WTC11 (cell line): ENCODE results near the gene LIN28A. TPM values are rescaled to one million over a fixed set of nuclear protein-coding genes. Genes with fewer than 3 reads are reported as not detected.

Experiments used
- ATF1 ChIP-seq: sonication (generic); formaldehyde crosslinking; IDR thresholded peaks from 2 replicates; pipeline ENCODE4 v1.8.1; 2023; ENCODE audit warnings: mild to moderate bottlenecking, moderate library complexity, missing genetic modification reagents
- ATF6 ChIP-seq: sonication (generic); formaldehyde crosslinking; IDR thresholded peaks from 2 replicates; pipeline ENCODE4 v1.8.1; 2023; ENCODE audit warnings: mild to moderate bottlenecking, missing genetic modification reagents
- CREB1 ChIP-seq: sonication (generic); formaldehyde crosslinking; IDR thresholded peaks from 2 replicates; pipeline ENCODE4 v1.8.0; 2023; ENCODE audit warnings: mild to moderate bottlenecking, missing genetic modification reagents
- CREM ChIP-seq: sonication (generic); formaldehyde crosslinking; IDR thresholded peaks from 2 replicates; pipeline ENCODE4 v1.8.1; 2022; ENCODE audit warnings: mild to moderate bottlenecking, missing genetic modification reagents, moderate library complexity
- ERG ChIP-seq: fragments of 250-450 bp; sonication (Bioruptor Pico); IDR thresholded peaks from 2 replicates; pipeline ENCODE4 v1.8.0; 2021; ENCODE audit warnings: mild to moderate bottlenecking
- FOXK1 ChIP-seq: sonication (generic); formaldehyde crosslinking; IDR thresholded peaks from 2 replicates; pipeline ENCODE4 v1.8.0; 2022; ENCODE audit warnings: mild to moderate bottlenecking, moderate library complexity, missing genetic modification reagents
- KAT7 ChIP-seq: sonication (generic); formaldehyde crosslinking; IDR thresholded peaks from 2 replicates; pipeline ENCODE4 v1.8.1; 2023; ENCODE audit warnings: missing genetic modification reagents, mild to moderate bottlenecking, borderline replicate concordance
- MXD4 ChIP-seq: fragments of 250-450 bp; sonication (Bioruptor Pico); IDR thresholded peaks from 2 replicates; pipeline ENCODE4 v1.8.0; 2021; ENCODE audit warnings: mild to moderate bottlenecking, moderate library complexity, borderline replicate concordance
- SMAD4 ChIP-seq: sonication (generic); formaldehyde crosslinking; IDR thresholded peaks from 2 replicates; pipeline ENCODE4 v1.8.0; 2022; ENCODE audit warnings: mild to moderate bottlenecking, missing genetic modification reagents
- TEAD4 ChIP-seq: sonication (generic); formaldehyde crosslinking; IDR thresholded peaks from 2 replicates; pipeline ENCODE4 v1.8.0; 2022; ENCODE audit warnings: mild to moderate bottlenecking, missing genetic modification reagents
- ZNF121 ChIP-seq: sonication (generic); formaldehyde crosslinking; IDR thresholded peaks from 2 replicates; pipeline ENCODE4 v1.8.0; 2023; ENCODE audit warnings: missing genetic modification reagents
- ZNF219 ChIP-seq: sonication (generic); formaldehyde crosslinking; IDR thresholded peaks from 2 replicates; pipeline ENCODE4 v1.8.0; 2023; ENCODE audit warnings: missing genetic modification reagents, mild to moderate bottlenecking, borderline replicate concordance
- ZNF396 ChIP-seq: fragments of 250-450 bp; sonication (Bioruptor Pico); IDR thresholded peaks from 2 replicates; pipeline ENCODE4 v1.8.0; 2021; ENCODE audit warnings: mild to moderate bottlenecking, moderate library complexity, borderline replicate concordance
- total RNA-seq: library from RNA; stranded (reverse); gene quantifications from 3 replicates; pipeline ENCODE4 v1.2.3, GENCODE V29; 2021
- TF ChIP-seq, protein P1 (sequence below): sonication (generic); formaldehyde crosslinking; IDR thresholded peaks from 2 replicates; pipeline ENCODE4 v1.8.1; 2023; ENCODE audit warnings: mild to moderate bottlenecking, missing genetic modification reagents, borderline replicate concordance
- TF ChIP-seq, protein P2 (sequence below): sonication (generic); formaldehyde crosslinking; IDR thresholded peaks from 2 replicates; pipeline ENCODE4 v1.8.0; 2023; ENCODE audit warnings: missing genetic modification reagents, mild to moderate bottlenecking, borderline replicate concordance
- TF ChIP-seq, protein P3 (sequence below): sonication (generic); formaldehyde crosslinking; IDR thresholded peaks from 2 replicates; pipeline ENCODE4 v1.8.0; 2022; ENCODE audit warnings: missing genetic modification reagents
- TF ChIP-seq, protein P4 (sequence below): sonication (generic); formaldehyde crosslinking; IDR thresholded peaks from 2 replicates; pipeline ENCODE4 v1.8.1; 2022; ENCODE audit warnings: mild to moderate bottlenecking, missing genetic modification reagents, moderate library complexity, borderline replicate concordance

Gene LIN28A
- total RNA-seq, 1 experiment from 2014 or later: 1,251 TPM

DNA sequence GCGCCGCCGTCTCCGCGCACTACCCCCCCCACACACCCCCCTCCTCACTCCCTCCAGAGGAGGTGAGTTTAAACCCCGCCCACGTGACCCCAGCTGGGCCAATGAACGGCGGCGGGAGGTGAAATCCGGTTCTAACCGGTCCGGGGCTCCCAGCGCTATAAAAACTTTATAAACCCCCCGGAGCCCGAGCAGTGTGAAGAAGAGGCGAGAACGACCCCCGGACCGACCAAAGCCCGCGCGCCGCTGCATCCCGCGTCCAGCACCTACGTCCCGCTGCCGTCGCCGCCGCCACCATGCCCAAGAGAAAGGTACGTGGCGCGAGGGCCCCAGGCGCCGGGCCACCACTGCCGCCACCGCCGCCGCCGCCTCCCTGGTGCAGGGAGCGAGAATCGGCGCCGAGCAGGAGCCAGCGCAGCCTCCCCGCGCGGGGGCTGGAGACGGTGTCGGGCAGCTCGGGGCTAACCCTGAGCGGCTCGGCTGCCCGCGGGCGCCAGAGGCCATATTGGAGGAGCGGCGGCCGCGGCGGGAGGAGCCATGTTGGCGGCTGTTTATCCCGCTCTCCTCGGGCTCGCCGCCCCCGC, 61.8 kb downstream of the LIN28A start, which contains the start of gene HMGN2 (continued):
- TF ChIP-seq FOXK1 (CRISPR knock-in tag): no peak
- TF ChIP-seq ZNF396 (CRISPR knock-in tag): no peak
- 0 out of 2 replicates have a peak, but pooled peaks have one; percentile 43 for TF ChIP-seq ERG (CRISPR knock-in tag)
- TF ChIP-seq, protein P1, sequence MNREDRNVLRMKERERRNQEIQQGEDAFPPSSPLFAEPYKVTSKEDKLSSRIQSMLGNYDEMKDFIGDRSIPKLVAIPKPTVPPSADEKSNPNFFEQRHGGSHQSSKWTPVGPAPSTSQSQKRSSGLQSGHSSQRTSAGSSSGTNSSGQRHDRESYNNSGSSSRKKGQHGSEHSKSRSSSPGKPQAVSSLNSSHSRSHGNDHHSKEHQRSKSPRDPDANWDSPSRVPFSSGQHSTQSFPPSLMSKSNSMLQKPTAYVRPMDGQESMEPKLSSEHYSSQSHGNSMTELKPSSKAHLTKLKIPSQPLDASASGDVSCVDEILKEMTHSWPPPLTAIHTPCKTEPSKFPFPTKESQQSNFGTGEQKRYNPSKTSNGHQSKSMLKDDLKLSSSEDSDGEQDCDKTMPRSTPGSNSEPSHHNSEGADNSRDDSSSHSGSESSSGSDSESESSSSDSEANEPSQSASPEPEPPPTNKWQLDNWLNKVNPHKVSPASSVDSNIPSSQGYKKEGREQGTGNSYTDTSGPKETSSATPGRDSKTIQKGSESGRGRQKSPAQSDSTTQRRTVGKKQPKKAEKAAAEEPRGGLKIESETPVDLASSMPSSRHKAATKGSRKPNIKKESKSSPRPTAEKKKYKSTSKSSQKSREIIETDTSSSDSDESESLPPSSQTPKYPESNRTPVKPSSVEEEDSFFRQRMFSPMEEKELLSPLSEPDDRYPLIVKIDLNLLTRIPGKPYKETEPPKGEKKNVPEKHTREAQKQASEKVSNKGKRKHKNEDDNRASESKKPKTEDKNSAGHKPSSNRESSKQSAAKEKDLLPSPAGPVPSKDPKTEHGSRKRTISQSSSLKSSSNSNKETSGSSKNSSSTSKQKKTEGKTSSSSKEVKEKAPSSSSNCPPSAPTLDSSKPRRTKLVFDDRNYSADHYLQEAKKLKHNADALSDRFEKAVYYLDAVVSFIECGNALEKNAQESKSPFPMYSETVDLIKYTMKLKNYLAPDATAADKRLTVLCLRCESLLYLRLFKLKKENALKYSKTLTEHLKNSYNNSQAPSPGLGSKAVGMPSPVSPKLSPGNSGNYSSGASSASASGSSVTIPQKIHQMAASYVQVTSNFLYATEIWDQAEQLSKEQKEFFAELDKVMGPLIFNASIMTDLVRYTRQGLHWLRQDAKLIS (CRISPR knock-in tag): 0 out of 2 replicates have a peak, but pooled peaks have one; percentile 60
- no peak for TF ChIP-seq CREM (CRISPR knock-in tag)
- TF ChIP-seq, protein P2, sequence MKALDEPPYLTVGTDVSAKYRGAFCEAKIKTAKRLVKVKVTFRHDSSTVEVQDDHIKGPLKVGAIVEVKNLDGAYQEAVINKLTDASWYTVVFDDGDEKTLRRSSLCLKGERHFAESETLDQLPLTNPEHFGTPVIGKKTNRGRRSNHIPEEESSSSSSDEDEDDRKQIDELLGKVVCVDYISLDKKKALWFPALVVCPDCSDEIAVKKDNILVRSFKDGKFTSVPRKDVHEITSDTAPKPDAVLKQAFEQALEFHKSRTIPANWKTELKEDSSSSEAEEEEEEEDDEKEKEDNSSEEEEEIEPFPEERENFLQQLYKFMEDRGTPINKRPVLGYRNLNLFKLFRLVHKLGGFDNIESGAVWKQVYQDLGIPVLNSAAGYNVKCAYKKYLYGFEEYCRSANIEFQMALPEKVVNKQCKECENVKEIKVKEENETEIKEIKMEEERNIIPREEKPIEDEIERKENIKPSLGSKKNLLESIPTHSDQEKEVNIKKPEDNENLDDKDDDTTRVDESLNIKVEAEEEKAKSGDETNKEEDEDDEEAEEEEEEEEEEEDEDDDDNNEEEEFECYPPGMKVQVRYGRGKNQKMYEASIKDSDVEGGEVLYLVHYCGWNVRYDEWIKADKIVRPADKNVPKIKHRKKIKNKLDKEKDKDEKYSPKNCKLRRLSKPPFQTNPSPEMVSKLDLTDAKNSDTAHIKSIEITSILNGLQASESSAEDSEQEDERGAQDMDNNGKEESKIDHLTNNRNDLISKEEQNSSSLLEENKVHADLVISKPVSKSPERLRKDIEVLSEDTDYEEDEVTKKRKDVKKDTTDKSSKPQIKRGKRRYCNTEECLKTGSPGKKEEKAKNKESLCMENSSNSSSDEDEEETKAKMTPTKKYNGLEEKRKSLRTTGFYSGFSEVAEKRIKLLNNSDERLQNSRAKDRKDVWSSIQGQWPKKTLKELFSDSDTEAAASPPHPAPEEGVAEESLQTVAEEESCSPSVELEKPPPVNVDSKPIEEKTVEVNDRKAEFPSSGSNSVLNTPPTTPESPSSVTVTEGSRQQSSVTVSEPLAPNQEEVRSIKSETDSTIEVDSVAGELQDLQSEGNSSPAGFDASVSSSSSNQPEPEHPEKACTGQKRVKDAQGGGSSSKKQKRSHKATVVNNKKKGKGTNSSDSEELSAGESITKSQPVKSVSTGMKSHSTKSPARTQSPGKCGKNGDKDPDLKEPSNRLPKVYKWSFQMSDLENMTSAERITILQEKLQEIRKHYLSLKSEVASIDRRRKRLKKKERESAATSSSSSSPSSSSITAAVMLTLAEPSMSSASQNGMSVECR (CRISPR knock-in tag): 0 out of 2 replicates have a peak, but pooled peaks have one; percentile 5
- TF ChIP-seq, protein P3, sequence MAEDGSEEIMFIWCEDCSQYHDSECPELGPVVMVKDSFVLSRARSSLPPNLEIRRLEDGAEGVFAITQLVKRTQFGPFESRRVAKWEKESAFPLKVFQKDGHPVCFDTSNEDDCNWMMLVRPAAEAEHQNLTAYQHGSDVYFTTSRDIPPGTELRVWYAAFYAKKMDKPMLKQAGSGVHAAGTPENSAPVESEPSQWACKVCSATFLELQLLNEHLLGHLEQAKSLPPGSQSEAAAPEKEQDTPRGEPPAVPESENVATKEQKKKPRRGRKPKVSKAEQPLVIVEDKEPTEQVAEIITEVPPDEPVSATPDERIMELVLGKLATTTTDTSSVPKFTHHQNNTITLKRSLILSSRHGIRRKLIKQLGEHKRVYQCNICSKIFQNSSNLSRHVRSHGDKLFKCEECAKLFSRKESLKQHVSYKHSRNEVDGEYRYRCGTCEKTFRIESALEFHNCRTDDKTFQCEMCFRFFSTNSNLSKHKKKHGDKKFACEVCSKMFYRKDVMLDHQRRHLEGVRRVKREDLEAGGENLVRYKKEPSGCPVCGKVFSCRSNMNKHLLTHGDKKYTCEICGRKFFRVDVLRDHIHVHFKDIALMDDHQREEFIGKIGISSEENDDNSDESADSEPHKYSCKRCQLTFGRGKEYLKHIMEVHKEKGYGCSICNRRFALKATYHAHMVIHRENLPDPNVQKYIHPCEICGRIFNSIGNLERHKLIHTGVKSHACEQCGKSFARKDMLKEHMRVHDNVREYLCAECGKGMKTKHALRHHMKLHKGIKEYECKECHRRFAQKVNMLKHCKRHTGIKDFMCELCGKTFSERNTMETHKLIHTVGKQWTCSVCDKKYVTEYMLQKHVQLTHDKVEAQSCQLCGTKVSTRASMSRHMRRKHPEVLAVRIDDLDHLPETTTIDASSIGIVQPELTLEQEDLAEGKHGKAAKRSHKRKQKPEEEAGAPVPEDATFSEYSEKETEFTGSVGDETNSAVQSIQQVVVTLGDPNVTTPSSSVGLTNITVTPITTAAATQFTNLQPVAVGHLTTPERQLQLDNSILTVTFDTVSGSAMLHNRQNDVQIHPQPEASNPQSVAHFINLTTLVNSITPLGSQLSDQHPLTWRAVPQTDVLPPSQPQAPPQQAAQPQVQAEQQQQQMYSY (CRISPR knock-in tag): no peak
- no peak for TF ChIP-seq TEAD4 (CRISPR knock-in tag)
- TF ChIP-seq CREB1 (CRISPR knock-in tag): peak; percentile 47; the same call in 1 of the 2 replicates
- TF ChIP-seq SMAD4 (CRISPR knock-in tag): no peak
- TF ChIP-seq, protein P4, sequence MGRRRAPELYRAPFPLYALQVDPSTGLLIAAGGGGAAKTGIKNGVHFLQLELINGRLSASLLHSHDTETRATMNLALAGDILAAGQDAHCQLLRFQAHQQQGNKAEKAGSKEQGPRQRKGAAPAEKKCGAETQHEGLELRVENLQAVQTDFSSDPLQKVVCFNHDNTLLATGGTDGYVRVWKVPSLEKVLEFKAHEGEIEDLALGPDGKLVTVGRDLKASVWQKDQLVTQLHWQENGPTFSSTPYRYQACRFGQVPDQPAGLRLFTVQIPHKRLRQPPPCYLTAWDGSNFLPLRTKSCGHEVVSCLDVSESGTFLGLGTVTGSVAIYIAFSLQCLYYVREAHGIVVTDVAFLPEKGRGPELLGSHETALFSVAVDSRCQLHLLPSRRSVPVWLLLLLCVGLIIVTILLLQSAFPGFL (CRISPR knock-in tag): no peak
- no peak for TF ChIP-seq ZNF219 (CRISPR knock-in tag)
- no peak for TF ChIP-seq MXD4 (CRISPR knock-in tag)
- TF ChIP-seq ATF6 (CRISPR knock-in tag): no peak
- TF ChIP-seq ATF1 (CRISPR knock-in tag): no peak
- TF ChIP-seq KAT7 (CRISPR knock-in tag): no peak
- 0 out of 2 replicates have a peak, but pooled peaks have one; percentile 8 for TF ChIP-seq ZNF121 (CRISPR knock-in tag)
